HEK293T (cell line): Measurements from ENCODE around the gene FOXO3.

Experiments
- CTCF ChIA-PET: fragments of 350-600 bp; formaldehyde crosslinking; extraction: SDS; loops from one replicate; lab custom pipeline; 2021; ENCODE audit warnings: antibody characterized with exemption, inconsistent platforms; lab: Yijun Ruan, JAX
- POLR2A ChIA-PET: fragments of 350-600 bp; formaldehyde crosslinking; extraction: SDS; loops from one replicate; lab custom pipeline; 2020; ENCODE audit warnings: antibody characterized with exemption, inconsistent platforms; lab: Yijun Ruan, JAX
- DNase-seq: peaks from one replicate; pipeline ENCODE4 v3.0.0; 2012; ENCODE audit warnings: mixed read lengths; ENCODE audit errors: extremely low spot score
- ARNT ChIP-seq: fragments of 450-650 bp; IDR thresholded peaks from 2 replicates; pipeline ENCODE4 v1.6.1; 2017; ENCODE audit warnings: mild to moderate bottlenecking
- BHLHE40 ChIP-seq: fragments of 450-650 bp; IDR thresholded peaks from 2 replicates; pipeline ENCODE4 v1.6.1; 2016; ENCODE audit warnings: mild to moderate bottlenecking, moderate library complexity, borderline replicate concordance
- CTBP1 ChIP-seq: fragments of 450-650 bp; IDR thresholded peaks from 2 replicates; pipeline ENCODE4 v1.6.1; 2016; ENCODE audit warnings: borderline replicate concordance
- ELF4 ChIP-seq: fragments of 450-650 bp; IDR thresholded peaks from 2 replicates; pipeline ENCODE4 v1.6.1; 2017; ENCODE audit warnings: antibody characterized with exemption
- FOXA1 ChIP-seq: fragments of 450-650 bp; IDR thresholded peaks from 2 replicates; pipeline ENCODE4 v1.6.1; 2016; ENCODE audit warnings: mild to moderate bottlenecking
- FOXK2 ChIP-seq: fragments of 450-650 bp; IDR thresholded peaks from 2 replicates; pipeline ENCODE4 v1.6.1; 2016; ENCODE audit warnings: mild to moderate bottlenecking
- FOXM1 ChIP-seq: fragments of 450-650 bp; IDR thresholded peaks from 2 replicates; pipeline ENCODE4 v1.6.1; 2017; ENCODE audit warnings: mild to moderate bottlenecking, borderline replicate concordance
- HDGF ChIP-seq: fragments of 450-650 bp; IDR thresholded peaks from 2 replicates; pipeline ENCODE4 v1.6.1; 2017; ENCODE audit warnings: antibody characterized with exemption, borderline replicate concordance
- L3MBTL2 ChIP-seq: fragments of 450-650 bp; conservative IDR thresholded peaks from 2 replicates; pipeline ENCODE4 v1.6.1; 2016; ENCODE audit warnings: mild to moderate bottlenecking
- LEF1 ChIP-seq: fragments of 450-650 bp; IDR thresholded peaks from 2 replicates; pipeline ENCODE4 v1.6.1; 2017; ENCODE audit warnings: mild to moderate bottlenecking, borderline replicate concordance
- NFRKB ChIP-seq: fragments of 450-650 bp; IDR thresholded peaks from 2 replicates; pipeline ENCODE4 v1.6.1; 2016; ENCODE audit warnings: mild to moderate bottlenecking, moderate library complexity
- SP1 ChIP-seq: fragments of 450-650 bp; IDR thresholded peaks from 2 replicates; pipeline ENCODE4 v1.6.1; 2017
- SUZ12 ChIP-seq: fragments of 450-650 bp; IDR thresholded peaks from 2 replicates; pipeline ENCODE4 v1.6.1; 2016; ENCODE audit warnings: mild to moderate bottlenecking
- TARDBP ChIP-seq: fragments of 450-650 bp; IDR thresholded peaks from 2 replicates; pipeline ENCODE4 v1.6.1; 2016
- ZNF384 ChIP-seq: fragments of 450-650 bp; IDR thresholded peaks from 2 replicates; pipeline ENCODE4 v1.6.1; 2016
- TF ChIP-seq, protein P1 (sequence below): fragments of 450-650 bp; IDR thresholded peaks from 2 replicates; pipeline ENCODE4 v1.6.1; 2016

Gene FOXO3

DNA sequence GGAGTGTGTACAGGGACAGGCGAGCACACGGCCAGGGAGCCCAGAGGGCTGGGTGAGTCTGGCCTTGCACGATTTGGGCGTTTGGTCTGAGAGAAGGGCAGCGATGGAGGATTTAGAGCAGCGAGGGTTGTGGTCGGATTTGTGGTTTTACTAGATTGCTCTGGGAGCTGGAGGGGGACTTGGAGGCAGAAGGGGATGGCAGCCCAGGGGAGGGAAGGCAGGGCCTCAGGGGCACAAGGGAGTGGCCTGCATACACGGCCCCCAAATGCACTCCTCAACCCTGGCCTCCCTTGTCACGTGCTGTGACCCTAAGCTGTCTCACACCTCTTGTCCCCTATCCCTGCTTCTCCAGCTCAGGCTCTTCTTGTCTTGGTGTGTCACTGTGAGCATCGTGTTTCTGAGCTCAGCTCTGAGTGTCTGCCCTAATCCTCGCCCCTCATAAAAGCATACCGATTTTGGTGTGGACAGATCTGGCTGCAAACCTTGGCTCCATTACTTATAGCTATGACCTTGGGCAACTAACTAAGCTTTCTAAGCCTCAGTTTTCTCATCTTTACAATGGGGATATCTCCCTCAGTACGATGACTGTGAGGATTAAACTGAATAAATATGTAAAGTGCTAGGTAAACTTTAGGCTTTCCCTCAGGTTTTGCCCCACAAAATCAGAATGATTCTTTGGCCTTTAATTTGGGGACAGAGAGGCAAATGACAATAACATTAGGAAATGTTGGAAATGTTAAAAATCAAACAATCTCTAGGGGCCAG lies 167.4 kb downstream of the FOXO3 start:
- CTCF ChIA-PET: no interaction called here
- POLR2A ChIA-PET: interaction anchor here (0.7 kb wide), 1 partner anchor 165 kb away, joined by 3 read pairs; no protein-coding TSS in a partner anchor
- no peak for DNase-seq

DNA sequence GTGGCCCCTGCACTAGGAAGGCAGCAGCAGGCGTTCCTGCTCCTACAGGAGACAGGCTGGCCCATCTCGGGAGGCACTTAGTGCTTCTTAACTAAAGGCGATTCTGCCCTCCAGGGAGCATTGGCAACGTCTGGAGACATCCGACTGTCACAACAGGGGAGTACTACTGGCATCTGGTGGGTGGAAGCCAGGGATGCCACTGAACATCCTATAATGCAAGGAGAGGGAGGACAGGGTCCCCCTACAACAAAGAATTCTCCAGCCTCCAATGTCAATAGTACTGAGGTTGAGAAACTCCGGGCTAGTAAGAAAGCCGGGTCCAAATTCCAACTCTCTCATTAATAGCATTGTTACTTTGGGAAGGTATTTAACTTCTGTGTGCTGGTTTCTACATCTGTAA lies 168.1 kb downstream of the FOXO3 start:
- ChIA-PET CTCF (no interaction called here), POLR2A (no interaction called here)
- no peak for DNase-seq
- TF ChIP-seq, protein P1, sequence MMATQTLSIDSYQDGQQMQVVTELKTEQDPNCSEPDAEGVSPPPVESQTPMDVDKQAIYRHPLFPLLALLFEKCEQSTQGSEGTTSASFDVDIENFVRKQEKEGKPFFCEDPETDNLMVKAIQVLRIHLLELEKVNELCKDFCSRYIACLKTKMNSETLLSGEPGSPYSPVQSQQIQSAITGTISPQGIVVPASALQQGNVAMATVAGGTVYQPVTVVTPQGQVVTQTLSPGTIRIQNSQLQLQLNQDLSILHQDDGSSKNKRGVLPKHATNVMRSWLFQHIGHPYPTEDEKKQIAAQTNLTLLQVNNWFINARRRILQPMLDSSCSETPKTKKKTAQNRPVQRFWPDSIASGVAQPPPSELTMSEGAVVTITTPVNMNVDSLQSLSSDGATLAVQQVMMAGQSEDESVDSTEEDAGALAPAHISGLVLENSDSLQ: no peak
- TF ChIP-seq TARDBP: no peak
- no peak for TF ChIP-seq HDGF
- TF ChIP-seq NFRKB: no peak
- TF ChIP-seq FOXK2: no peak
- no peak for TF ChIP-seq SP1
- no peak for TF ChIP-seq CTBP1
- TF ChIP-seq ARNT: no peak
- no peak for TF ChIP-seq LEF1
- no peak for TF ChIP-seq ZNF384
- no peak for TF ChIP-seq L3MBTL2
- no peak for TF ChIP-seq FOXM1
- TF ChIP-seq BHLHE40: no peak
- TF ChIP-seq FOXA1: no peak
- TF ChIP-seq SUZ12: no peak
- TF ChIP-seq ELF4: no peak

More for the DNA sequence above, 167.4 kb downstream of the FOXO3 start:
- TF ChIP-seq ZNF384 (no peak), SUZ12 (no peak), TARDBP (no peak), SP1 (no peak), BHLHE40 (no peak), HDGF (no peak), FOXA1 (no peak)
- TF ChIP-seq, protein P1: no peak

DNA sequence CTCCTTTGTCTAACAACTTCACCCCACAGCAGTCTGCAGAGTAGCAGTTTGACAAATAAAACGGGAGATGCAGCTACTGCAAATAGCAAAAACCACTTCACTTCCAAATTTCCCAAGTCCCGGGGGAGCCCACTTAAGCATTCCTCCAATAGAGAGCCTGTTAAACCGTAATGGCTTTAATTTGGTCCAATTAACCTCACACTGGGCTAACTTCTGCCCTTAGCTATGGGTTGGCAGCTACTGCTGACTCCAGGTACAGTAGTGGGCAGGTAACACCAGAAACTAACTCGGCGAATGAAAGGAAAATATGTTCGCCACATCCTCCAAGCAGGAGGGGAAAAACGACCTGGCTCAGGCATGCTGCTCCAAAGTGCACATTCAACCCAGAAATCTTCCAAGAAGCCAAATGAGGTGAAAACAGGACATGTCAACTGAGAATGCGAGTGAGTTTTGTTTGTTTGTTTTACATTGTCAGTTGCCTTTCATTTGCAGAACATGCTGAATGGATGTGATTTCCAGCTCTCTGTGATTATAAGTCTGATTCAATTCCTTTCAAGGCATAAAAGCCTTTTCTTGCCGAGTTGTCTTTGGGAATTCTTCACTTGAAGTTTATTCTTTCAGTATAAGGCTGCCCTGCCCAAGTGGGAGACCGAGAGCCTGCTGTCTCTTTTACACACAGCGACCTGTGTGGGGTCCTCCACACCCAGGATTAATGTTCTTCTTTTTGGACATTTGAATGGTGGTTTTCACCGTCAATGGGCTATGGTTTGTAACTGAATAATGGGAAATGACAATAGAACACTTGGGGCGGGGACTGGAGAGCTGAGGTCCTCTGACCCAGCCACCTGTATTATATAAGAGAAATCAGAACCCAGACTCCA lies 170.2 kb downstream of the FOXO3 start:
- ChIA-PET CTCF (no interaction called here), POLR2A (no interaction called here)
- no peak for TF ChIP-seq CTBP1
- no peak for TF ChIP-seq ARNT
- TF ChIP-seq ELF4: no peak
- no peak for DNase-seq

DNA sequence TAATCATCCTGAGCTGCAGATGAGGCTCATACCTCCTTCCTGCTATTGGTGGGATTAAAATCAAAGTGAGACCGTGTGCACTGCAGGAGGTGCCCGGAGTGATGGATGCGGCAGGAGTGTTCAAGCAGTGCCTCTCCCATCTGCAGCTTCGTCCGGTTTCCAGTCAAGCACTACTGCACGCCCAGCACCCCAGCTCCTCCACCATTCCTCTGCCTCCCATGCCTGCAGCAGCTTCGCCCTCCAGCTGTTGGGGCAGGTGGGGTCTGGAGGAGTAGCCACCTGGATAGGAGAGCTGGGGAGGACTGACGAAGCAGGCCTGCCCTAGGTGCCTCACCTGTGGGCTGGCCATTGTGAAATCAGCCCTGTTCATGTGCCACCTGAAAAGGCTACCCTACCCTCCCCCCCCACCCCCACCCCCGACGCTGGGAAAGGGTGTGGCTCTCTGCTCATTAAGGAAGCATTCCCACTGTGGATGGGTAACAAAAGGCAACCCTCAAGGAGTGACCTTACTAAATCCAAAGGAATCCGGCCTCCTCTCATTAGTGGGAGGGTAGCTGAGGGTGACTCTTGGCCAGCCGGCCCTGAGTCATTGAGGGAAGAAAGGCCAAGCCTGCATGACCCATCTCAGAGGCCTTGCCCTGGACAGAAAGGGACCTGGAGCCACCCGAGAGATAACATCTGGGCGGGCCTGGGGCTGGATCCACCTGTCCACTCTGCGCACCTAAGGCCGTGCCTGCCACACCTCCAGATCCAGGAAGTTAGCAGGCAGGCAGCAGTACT lies 171.6 kb downstream of the FOXO3 start:
- CTCF ChIA-PET: no interaction called here
- TF ChIP-seq, protein P1: no peak
- TF ChIP-seq HDGF: no peak
- TF ChIP-seq ARNT: no peak
- TF ChIP-seq SP1: no peak
- no peak for TF ChIP-seq ZNF384
- TF ChIP-seq ELF4: no peak
- no peak for TF ChIP-seq FOXM1
- no peak for TF ChIP-seq TARDBP
- TF ChIP-seq LEF1: no peak
- no peak for TF ChIP-seq SUZ12
- no peak for TF ChIP-seq FOXK2
- no peak for DNase-seq
- POLR2A ChIA-PET: no interaction called here

DNA sequence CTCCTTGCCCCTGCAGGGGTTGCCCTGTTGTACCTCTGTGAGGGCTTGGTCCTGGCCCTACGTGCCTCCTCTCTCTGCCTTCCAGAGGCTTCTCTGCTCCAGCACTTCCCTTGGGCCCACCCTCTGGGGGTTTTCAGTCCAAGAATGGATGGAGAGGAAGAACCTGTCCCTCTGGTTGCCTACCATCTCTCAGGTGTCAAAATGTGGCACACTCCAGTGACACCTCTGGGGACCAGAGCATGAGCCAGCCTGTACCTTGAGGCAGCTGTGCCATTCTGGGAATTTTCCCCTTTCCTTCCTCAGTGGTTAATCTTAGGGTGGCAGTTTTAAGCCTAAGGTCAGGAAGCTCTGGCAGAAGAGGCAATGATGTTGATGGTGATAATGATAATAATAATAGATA lies 172.3 kb downstream of the FOXO3 start:
- ChIA-PET POLR2A (no interaction called here), CTCF (no interaction called here)

More for the DNA sequence above, 172.3 kb downstream of the FOXO3 start:
- no peak for DNase-seq
- TF ChIP-seq L3MBTL2 (no peak), BHLHE40 (no peak), HDGF (no peak), FOXA1 (no peak), FOXM1 (no peak), ZNF384 (no peak), SP1 (no peak), TARDBP (no peak)
